ENCODE data around the gene LSAMP. TPM values are rescaled to one million over a fixed set of nuclear protein-coding genes. Genes with fewer than 3 reads are reported as not detected.

Gene LSAMP
- total and polyA plus RNA-seq, 2 experiments from 2014 or later: 2.0 to 2.9 TPM

- no peak for TF ChIP-seq ZNF462 (CRISPR knock-in tag; IDR thresholded peaks at IDR 0.05)
These were observed 128.5 kb downstream of the LSAMP start (continued) for GRCh38 chr3:116316771-116317170.

GRCh38 chr3:116314476-116314875 is 130.8 kb downstream of the LSAMP start:
- TF ChIP-seq STAT1 (IDR thresholded peaks at IDR 0.05; ENCODE audit: unreplicated experiment): no peak
- no peak for TF ChIP-seq POLR2AphosphoS5 (IDR thresholded peaks at IDR 0.05; ENCODE audit: low read depth)
- no peak for TF ChIP-seq ZNF462 (CRISPR knock-in tag; IDR thresholded peaks at IDR 0.05)
- Histone ChIP-seq H3K4me1 (ENCODE audit: insufficient read depth) (peaks cover 15% of the 10 kb centered on the region; the same call in 1 of the 2 replicates), H3K4me2 (no peak overlapping the region), H3K79me2 (replicated peaks; ENCODE audit: insufficient read depth) (no peaks in the 10 kb centered on the region), H3K27me3 (ENCODE audit: insufficient read depth) (no peaks in the 10 kb centered on the region), H3K36me3 (ENCODE audit: insufficient read depth) (no peaks in the 10 kb centered on the region), H3K27ac (ENCODE audit: low read depth) (no peak overlapping the region), H4K20me1 (replicated peaks; ENCODE audit: insufficient read depth) (no peaks in the 10 kb centered on the region), H3K9me2 (ENCODE audit: insufficient read depth) (no peaks in the 10 kb centered on the region), H2AFZ (no peak overlapping the region), H3K4me3 (no peak overlapping the region), H3F3A (replicated peaks; ENCODE audit: low read depth) (no peaks in the 10 kb centered on the region)
- Mint-ChIP-seq H3K4me1 (peaks cover 7% of the 10 kb centered on the region; the same call in 2 of the 3 replicates), H3K27ac (no peak overlapping the region), H3K4me3 (no peak overlapping the region), H3K9me3 (no peaks in the 10 kb centered on the region), H3K27me3 (ENCODE audit: insufficient read depth, low read depth, poor library complexity) (no peaks in the 10 kb centered on the region), H3K36me3 (ENCODE audit: low read depth) (no peaks in the 10 kb centered on the region)
- DNase-seq (ENCODE audit: low spot score) (no peak), ATAC-seq (no peak)
